ENCODE measurements around the gene CCNI. TPM values are rescaled to one million over a fixed set of nuclear protein-coding genes. Genes with fewer than 3 reads are reported as not detected.

Gene CCNI
- total RNA-seq, 2 donors from 2014 or later: 159 to 260 TPM

DNA sequence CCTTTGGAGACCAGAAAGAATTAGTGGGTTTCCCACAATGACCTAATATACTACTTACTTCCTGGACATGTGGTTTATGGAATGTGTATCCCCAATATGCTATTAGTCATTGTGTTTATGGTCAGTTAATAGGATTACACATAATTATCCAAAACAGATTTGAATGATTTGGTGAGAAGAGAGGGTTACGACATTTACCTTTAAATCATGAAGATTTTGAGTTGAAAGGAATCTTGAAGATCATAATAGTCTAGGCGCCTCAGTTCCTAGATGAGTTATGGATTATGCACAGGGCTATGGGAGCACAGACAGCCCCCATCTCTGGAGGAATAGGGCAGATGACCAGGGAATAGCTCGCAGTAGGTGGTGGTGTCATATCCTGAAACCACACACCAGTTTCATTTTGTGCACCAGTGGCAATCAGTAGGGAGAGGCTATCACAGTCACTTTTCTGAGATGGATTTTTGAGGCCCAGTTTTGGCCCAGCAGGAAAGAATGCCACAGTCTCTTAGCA is 64.9 kb downstream of the CCNI start:
- H3K9ac ChIP-seq (ENCODE audit: low read depth in 2 of 2, low read length in 2 of 2): no peak overlapping the region
- H3K9me3 ChIP-seq: no peaks in the 10 kb centered on the region
- no peaks in the 10 kb centered on the region for H3K27me3 ChIP-seq
- no peak overlapping the region for H3K4me3 ChIP-seq
- TF ChIP-seq, protein P1, sequence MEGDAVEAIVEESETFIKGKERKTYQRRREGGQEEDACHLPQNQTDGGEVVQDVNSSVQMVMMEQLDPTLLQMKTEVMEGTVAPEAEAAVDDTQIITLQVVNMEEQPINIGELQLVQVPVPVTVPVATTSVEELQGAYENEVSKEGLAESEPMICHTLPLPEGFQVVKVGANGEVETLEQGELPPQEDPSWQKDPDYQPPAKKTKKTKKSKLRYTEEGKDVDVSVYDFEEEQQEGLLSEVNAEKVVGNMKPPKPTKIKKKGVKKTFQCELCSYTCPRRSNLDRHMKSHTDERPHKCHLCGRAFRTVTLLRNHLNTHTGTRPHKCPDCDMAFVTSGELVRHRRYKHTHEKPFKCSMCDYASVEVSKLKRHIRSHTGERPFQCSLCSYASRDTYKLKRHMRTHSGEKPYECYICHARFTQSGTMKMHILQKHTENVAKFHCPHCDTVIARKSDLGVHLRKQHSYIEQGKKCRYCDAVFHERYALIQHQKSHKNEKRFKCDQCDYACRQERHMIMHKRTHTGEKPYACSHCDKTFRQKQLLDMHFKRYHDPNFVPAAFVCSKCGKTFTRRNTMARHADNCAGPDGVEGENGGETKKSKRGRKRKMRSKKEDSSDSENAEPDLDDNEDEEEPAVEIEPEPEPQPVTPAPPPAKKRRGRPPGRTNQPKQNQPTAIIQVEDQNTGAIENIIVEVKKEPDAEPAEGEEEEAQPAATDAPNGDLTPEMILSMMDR (IDR thresholded peaks at IDR 0.05): no peak
- no peak overlapping the region for H3K27ac ChIP-seq
- H3K4me1 ChIP-seq: no peaks in the 10 kb centered on the region
- intact Hi-C loops (cut with DNase I): no loop called here
- H3K36me3 ChIP-seq: no peaks in the 10 kb centered on the region
- DNase-seq: no peak

DNA sequence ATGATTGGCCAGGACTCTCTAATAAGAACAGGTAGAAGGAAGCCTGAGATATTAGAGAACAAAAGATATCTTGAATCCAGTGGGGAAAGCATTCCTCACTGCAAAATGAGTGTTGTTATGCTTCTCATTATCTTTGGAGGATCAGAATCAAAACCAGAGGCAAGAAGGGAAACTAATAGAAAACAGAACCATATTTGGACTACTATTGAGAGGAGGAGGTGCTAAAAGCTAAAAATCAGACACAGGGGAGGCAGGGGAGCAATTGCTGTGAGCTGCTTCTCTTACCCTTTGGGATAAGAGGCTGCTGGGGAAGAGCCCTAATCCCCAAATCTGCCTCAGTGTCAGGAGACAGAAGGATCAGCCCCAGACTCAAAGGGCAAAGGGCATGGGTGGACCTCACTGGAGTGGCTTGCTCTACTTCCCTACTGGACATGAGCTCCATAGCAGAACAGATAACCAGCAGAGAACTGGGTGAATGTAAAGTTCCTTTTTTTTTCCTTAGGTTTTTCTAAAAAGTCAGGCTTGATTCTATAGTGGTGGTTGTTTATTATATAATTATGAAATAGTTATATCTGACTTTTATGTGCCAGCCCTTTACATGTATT is 66.2 kb downstream of the CCNI start:
- no peaks in the 10 kb centered on the region for H3K4me1 ChIP-seq
- H3K9me3 ChIP-seq: no peaks in the 10 kb centered on the region
- no peak overlapping the region for H3K9ac ChIP-seq (ENCODE audit: low read depth in 2 of 2, low read length in 2 of 2)
- H3K27me3 ChIP-seq: no peaks in the 10 kb centered on the region
- no peak overlapping the region for H3K4me3 ChIP-seq
- intact Hi-C loops (cut with DNase I): no loop called here
- no peak for DNase-seq
- TF ChIP-seq, protein P1 (IDR thresholded peaks at IDR 0.05): no peak
- H3K36me3 ChIP-seq: no peaks in the 10 kb centered on the region
- H3K27ac ChIP-seq: no peak overlapping the region

- TF ChIP-seq, protein P1 (IDR thresholded peaks at IDR 0.05): no peak
- Histone ChIP-seq H3K27ac (no peak overlapping the region), H3K27me3 (no peaks in the 10 kb centered on the region), H3K4me3 (no peak overlapping the region), H3K9ac (ENCODE audit: low read depth in 2 of 2, low read length in 2 of 2) (peak overlapping the region in 1 of 2 donors; percentile 14), H3K4me1 (no peaks in the 10 kb centered on the region), H3K36me3 (no peaks in the 10 kb centered on the region), H3K9me3 (no peaks in the 10 kb centered on the region)
- no peak for DNase-seq
- intact Hi-C loops (cut with DNase I): no loop called here
Observed at GRCh38 chr4:77007358-77008230, 68.2 kb downstream of the CCNI start.

DNA sequence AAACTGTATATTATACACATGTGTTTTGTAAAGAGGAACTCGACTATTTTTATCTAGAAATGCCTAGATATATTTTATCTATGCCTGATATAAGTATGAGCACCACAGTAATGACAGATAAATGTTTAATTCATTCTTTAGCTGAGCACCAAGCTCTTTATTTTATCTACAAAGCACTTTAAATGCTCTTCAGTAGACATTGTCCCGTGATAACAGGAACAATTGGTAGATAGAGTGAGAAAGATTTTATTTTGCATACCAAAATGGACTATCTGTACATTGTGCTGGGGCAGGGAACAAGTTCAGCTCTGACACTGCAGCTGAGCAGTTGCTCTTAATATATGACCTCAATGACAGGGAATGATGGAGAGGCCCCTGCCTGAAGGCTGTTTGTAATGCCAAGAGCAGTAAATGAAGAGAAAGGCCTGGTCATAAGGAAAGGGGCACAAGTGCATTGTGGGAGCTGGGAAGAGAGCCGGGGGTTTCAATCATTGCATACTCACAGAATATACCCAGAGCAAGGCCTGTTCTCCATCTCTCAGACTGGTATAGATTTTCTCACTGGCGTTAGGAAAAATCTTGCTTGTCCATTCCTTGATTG is 68.9 kb downstream of the CCNI start:
- Histone ChIP-seq H3K27ac (no peak overlapping the region), H3K9me3 (no peaks in the 10 kb centered on the region), H3K27me3 (no peaks in the 10 kb centered on the region), H3K36me3 (no peaks in the 10 kb centered on the region), H3K4me3 (no peak overlapping the region), H3K4me1 (no peaks in the 10 kb centered on the region), H3K9ac (ENCODE audit: low read depth in 2 of 2, low read length in 2 of 2) (peak overlapping the region in 1 of 2 donors; percentile 14)
- DNase-seq: no peak
- TF ChIP-seq, protein P1 (IDR thresholded peaks at IDR 0.05): no peak
- intact Hi-C loops (cut with DNase I): no loop called here

GRCh38 chr4:77003400-77003799 is 72.4 kb downstream of the CCNI start:
- TF ChIP-seq, protein P1 (IDR thresholded peaks at IDR 0.05): no peak
- no peak for DNase-seq
- H3K27me3 ChIP-seq: no peaks in the 10 kb centered on the region

More at GRCh38 chr4:77003400-77003799, 72.4 kb downstream of the CCNI start:
- no peak overlapping the region for H3K4me3 ChIP-seq
- no peaks in the 10 kb centered on the region for H3K36me3 ChIP-seq
- intact Hi-C loops (cut with DNase I): no loop called here
- H3K9me3 ChIP-seq: no peaks in the 10 kb centered on the region
- no peaks in the 10 kb centered on the region for H3K4me1 ChIP-seq
- H3K9ac ChIP-seq (ENCODE audit: low read depth in 2 of 2, low read length in 2 of 2): no peak overlapping the region
- no peak overlapping the region for H3K27ac ChIP-seq
